Measurements from ENCODE around the gene CARD14.
A peak's percentile ranks its signal among the peaks of the same experiment; 100 is the strongest.
"Not testable (repeated sequence)": the region's sequence is repeated elsewhere in the genome, so short reads cannot be mapped to it uniquely, and the experiment has no call there.

Gene CARD14

GRCh38 chr17:80183581-80184422 lies 14.0 kb downstream of the CARD14 start:
- no peak for DNase-seq (ENCODE audit: low read depth in 1 of 2, low spot score in 1 of 2)

GRCh38 chr17:80184423-80184714 lies 14.5 kb downstream of the CARD14 start:
- DNase-seq (ENCODE audit: low read depth in 1 of 2, low spot score in 1 of 2): no peak

GRCh38 chr17:80185968-80186367 lies 16.1 kb downstream of the CARD14 start:
- DNase-seq (ENCODE audit: low read depth in 1 of 2, low spot score in 1 of 2): no peak

- DNase-seq (ENCODE audit: low read depth in 1 of 2, low spot score in 1 of 2): no peak
Observed at GRCh38 chr17:80187090-80187489, 17.3 kb downstream of the CARD14 start.

- DNase-seq (ENCODE audit: low read depth in 1 of 2, low spot score in 1 of 2): no peak
Observed at GRCh38 chr17:80187515-80187941, 17.7 kb downstream of the CARD14 start.

GRCh38 chr17:80189611-80190010 lies 19.8 kb downstream of the CARD14 start:
- no peak for DNase-seq (ENCODE audit: low read depth in 1 of 2, low spot score in 1 of 2)

- no peak for DNase-seq (ENCODE audit: low read depth in 1 of 2, low spot score in 1 of 2)
Observed at GRCh38 chr17:80190716-80191115, 20.9 kb downstream of the CARD14 start.

GRCh38 chr17:80191192-80191591 lies 21.4 kb downstream of the CARD14 start:
- no peak for DNase-seq (ENCODE audit: low read depth in 1 of 2, low spot score in 1 of 2)

- DNase-seq (ENCODE audit: low read depth in 1 of 2, low spot score in 1 of 2): no peak
Observed at GRCh38 chr17:80191865-80192661, 22.2 kb downstream of the CARD14 start.

GRCh38 chr17:80195141-80195540 lies 25.3 kb downstream of the CARD14 start:
- no peak for DNase-seq (ENCODE audit: low read depth in 1 of 2, low spot score in 1 of 2)

GRCh38 chr17:80195671-80196529 lies 26.1 kb downstream of the CARD14 start:
- peak; percentile 43 to 47 for DNase-seq (ENCODE audit: low read depth in 1 of 2, low spot score in 1 of 2)

GRCh38 chr17:80196652-80197051 lies 26.8 kb downstream of the CARD14 start:
- no peak for DNase-seq (ENCODE audit: low read depth in 1 of 2, low spot score in 1 of 2)

- no peak for DNase-seq (ENCODE audit: low read depth in 1 of 2, low spot score in 1 of 2)
Observed at GRCh38 chr17:80198144-80198661, 28.4 kb downstream of the CARD14 start.

GRCh38 chr17:80199295-80199694 lies 29.5 kb downstream of the CARD14 start:
- DNase-seq (ENCODE audit: low read depth in 1 of 2, low spot score in 1 of 2): not testable (repeated sequence)

- DNase-seq (ENCODE audit: low read depth in 1 of 2, low spot score in 1 of 2): no peak
Observed at GRCh38 chr17:80201446-80201845, 31.6 kb downstream of the CARD14 start.

- DNase-seq (ENCODE audit: low read depth in 1 of 2, low spot score in 1 of 2): no peak
Observed at GRCh38 chr17:80202197-80202596, 32.4 kb downstream of the CARD14 start.

- no peak for DNase-seq (ENCODE audit: low read depth in 1 of 2, low spot score in 1 of 2)
Observed at GRCh38 chr17:80203471-80203963, 33.7 kb downstream of the CARD14 start.

- DNase-seq (ENCODE audit: low read depth in 1 of 2, low spot score in 1 of 2): no peak
Observed at GRCh38 chr17:80204626-80205468, 35.0 kb downstream of the CARD14 start.

- no peak for DNase-seq (ENCODE audit: low read depth in 1 of 2, low spot score in 1 of 2)
Observed at GRCh38 chr17:80205811-80206210, 36.0 kb downstream of the CARD14 start.

- DNase-seq (ENCODE audit: low read depth in 1 of 2, low spot score in 1 of 2): no peak
Observed at GRCh38 chr17:80208050-80208449, 38.2 kb downstream of the CARD14 start.
